ENCODE results near the gene PPARA. TPM values are rescaled to one million over a fixed set of nuclear protein-coding genes. Genes with fewer than 3 reads are reported as not detected.

PPARA gene
- total RNA-seq, 1 experiment from 2014 or later = 10.7 TPM

- H3K36me3 ChIP-seq (ENCODE audit: control insufficient read depth, insufficient read depth, low read length) = 0 out of 2 replicates have a peak, but pooled peaks cover 2% of the 10 kb centered on the region
- DNase-seq (ENCODE audit: low read depth, low spot score) (no peak), ATAC-seq (no peak)
- H3K27ac ChIP-seq (ENCODE audit: low read length) = no peak overlapping the region
- ChIA-PET CTCF (no interaction called here), POLR2A (no interaction called here)
- no peak for TF ChIP-seq POLR2AphosphoS5 (IDR thresholded peaks at IDR 0.05; ENCODE audit: low read depth, low read length)
- no peak for TF ChIP-seq SIN3A (IDR thresholded peaks at IDR 0.05; ENCODE audit: borderline replicate concordance, insufficient read depth, low read depth, low read length)
- TF ChIP-seq, protein P1, sequence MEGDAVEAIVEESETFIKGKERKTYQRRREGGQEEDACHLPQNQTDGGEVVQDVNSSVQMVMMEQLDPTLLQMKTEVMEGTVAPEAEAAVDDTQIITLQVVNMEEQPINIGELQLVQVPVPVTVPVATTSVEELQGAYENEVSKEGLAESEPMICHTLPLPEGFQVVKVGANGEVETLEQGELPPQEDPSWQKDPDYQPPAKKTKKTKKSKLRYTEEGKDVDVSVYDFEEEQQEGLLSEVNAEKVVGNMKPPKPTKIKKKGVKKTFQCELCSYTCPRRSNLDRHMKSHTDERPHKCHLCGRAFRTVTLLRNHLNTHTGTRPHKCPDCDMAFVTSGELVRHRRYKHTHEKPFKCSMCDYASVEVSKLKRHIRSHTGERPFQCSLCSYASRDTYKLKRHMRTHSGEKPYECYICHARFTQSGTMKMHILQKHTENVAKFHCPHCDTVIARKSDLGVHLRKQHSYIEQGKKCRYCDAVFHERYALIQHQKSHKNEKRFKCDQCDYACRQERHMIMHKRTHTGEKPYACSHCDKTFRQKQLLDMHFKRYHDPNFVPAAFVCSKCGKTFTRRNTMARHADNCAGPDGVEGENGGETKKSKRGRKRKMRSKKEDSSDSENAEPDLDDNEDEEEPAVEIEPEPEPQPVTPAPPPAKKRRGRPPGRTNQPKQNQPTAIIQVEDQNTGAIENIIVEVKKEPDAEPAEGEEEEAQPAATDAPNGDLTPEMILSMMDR (IDR thresholded peaks at IDR 0.05) = no peak
- TF ChIP-seq REST (IDR thresholded peaks at IDR 0.05; ENCODE audit: insufficient read depth in 1 of 2, low read depth in 2 of 2, low read length in 1 of 2) = no peak
- no peak for TF ChIP-seq TCF7L2 (IDR thresholded peaks at IDR 0.05; ENCODE audit: low read depth, low read length)
- H3K4me1 ChIP-seq (ENCODE audit: control insufficient read depth, insufficient read depth, low read length) = peaks cover 7% of the 10 kb centered on the region
- intact Hi-C loops (cut with micrococcal nuclease; ENCODE audit: unreplicated experiment) (no loop called here), in situ Hi-C loops (cut with HindIII; ENCODE audit: low pct_unique_long_range_greater_than_20kb, low sequenced_read_pairs) (no loop called here)
- BruUV-seq (replicated peaks) = no TSS peak
- no peaks in the 10 kb centered on the region for H3K9me3 ChIP-seq (ENCODE audit: control insufficient read depth, insufficient read depth, low read depth, low read length)
- H3K4me3 ChIP-seq (ENCODE audit: low read depth in 2 of 2, low read length in 2 of 2) = no peak overlapping the region
- H3K27me3 ChIP-seq (ENCODE audit: control insufficient read depth, insufficient read depth, low read length) = no peaks in the 10 kb centered on the region
These were observed 123.3 kb downstream of the PPARA start for GRCh38 chr22:46273432-46274148.

DNA sequence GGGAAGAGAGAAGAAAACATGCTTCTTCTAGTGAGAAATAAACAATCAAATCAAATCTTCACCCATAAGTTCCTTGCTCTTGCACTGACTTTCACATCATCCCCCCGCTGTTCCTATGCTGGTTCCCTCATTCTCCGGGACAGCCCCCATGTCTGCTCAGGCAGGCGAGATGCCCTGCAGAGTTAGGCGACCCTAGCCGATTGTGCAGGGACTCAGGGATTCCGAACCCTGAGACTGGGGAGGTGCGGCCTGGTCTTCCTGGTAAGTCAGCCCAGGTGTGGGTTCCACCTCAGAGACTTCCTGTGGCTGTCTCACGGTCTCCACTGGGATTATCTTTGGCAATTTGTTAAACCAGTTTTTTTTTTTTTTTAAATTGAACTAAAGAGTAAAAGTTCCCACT is 124.1 kb downstream of the PPARA start:
- intact Hi-C loops (cut with micrococcal nuclease; ENCODE audit: unreplicated experiment) (no loop called here), in situ Hi-C loops (cut with HindIII; ENCODE audit: low pct_unique_long_range_greater_than_20kb, low sequenced_read_pairs) (no loop called here)
- ChIA-PET CTCF (no interaction called here), POLR2A (no interaction called here)
- 0 out of 2 replicates have a peak, but pooled peaks cover 2% of the 10 kb centered on the region for H3K36me3 ChIP-seq (ENCODE audit: control insufficient read depth, insufficient read depth, low read length)
- no TSS peak for BruUV-seq (replicated peaks)
- no peaks in the 10 kb centered on the region for H3K27me3 ChIP-seq (ENCODE audit: control insufficient read depth, insufficient read depth, low read length)
- peaks cover 3% of the 10 kb centered on the region for H3K4me1 ChIP-seq (ENCODE audit: control insufficient read depth, insufficient read depth, low read length)
- no peaks in the 10 kb centered on the region for H3K9me3 ChIP-seq (ENCODE audit: control insufficient read depth, insufficient read depth, low read depth, low read length)
- H3K4me3 ChIP-seq (ENCODE audit: low read depth in 2 of 2, low read length in 2 of 2) = no peak overlapping the region
- no peak for DNase-seq (ENCODE audit: low read depth, low spot score)
- no peak for TF ChIP-seq POLR2AphosphoS5 (IDR thresholded peaks at IDR 0.05; ENCODE audit: low read depth, low read length)
- TF ChIP-seq REST (IDR thresholded peaks at IDR 0.05; ENCODE audit: insufficient read depth in 1 of 2, low read depth in 2 of 2, low read length in 1 of 2) = no peak
- TF ChIP-seq TCF7L2 (IDR thresholded peaks at IDR 0.05; ENCODE audit: low read depth, low read length) = no peak
- TF ChIP-seq SIN3A (IDR thresholded peaks at IDR 0.05; ENCODE audit: borderline replicate concordance, insufficient read depth, low read depth, low read length) = no peak
- TF ChIP-seq, protein P1 (IDR thresholded peaks at IDR 0.05) = no peak
- no peak for ATAC-seq
- no peak overlapping the region for H3K27ac ChIP-seq (ENCODE audit: low read length)

All from Panc1 (cell line).